Panc1 (cell line): ENCODE results near the gene STRADA. TPM values are rescaled to one million over a fixed set of nuclear protein-coding genes. Genes with fewer than 3 reads are reported as not detected.

Source experiments
- ATAC-seq: fragments of 200-7000 bp; cut with Tn5 transposase; 2 replicates; pipeline ENCODE4 v1.9.1; 2020; ENCODE audit warnings: mild to moderate bottlenecking, moderate library complexity
- BruUV-seq: library from RNA; stranded (reverse); fragments of 400-500 nt; replicated peaks from 2 replicates; lab custom pipeline; 2021; lab: Mats Ljungman, UMichigan
- CTCF ChIA-PET: fragments of 300-600 bp; sonication (Branson Sonifier 250); formaldehyde crosslinking; loops from one replicate; lab custom pipeline; 2022; ENCODE audit warnings: antibody characterized with exemption; lab: Charles Lee
- POLR2A ChIA-PET: fragments of 300-600 bp; sonication (Branson Sonifier 250); formaldehyde crosslinking; loops from one replicate; lab custom pipeline; 2022; ENCODE audit warnings: antibody characterized with exemption; lab: Charles Lee
- DNase-seq: peaks from one replicate; pipeline ENCODE4 v3.0.0-alpha.2; 2010; ENCODE audit warnings: low read depth, low spot score
- H3K27ac ChIP-seq: 2 replicates; pipeline ENCODE4 v1.5.1; 2011; ENCODE audit warnings: mild to moderate bottlenecking, low read length, inconsistent platforms
- H3K27me3 ChIP-seq: fragments of 200-500 bp; sonication (Bioruptor generic); 2 replicates; pipeline ENCODE4 v1.6.0; 2014; ENCODE audit warnings: low read length, inconsistent platforms; ENCODE audit not compliant: control insufficient read depth, insufficient read depth
- H3K36me3 ChIP-seq: fragments of 200-500 bp; sonication (Bioruptor generic); 2 replicates; pipeline ENCODE4 v1.5.1; 2014; ENCODE audit warnings: inconsistent platforms, mild to moderate bottlenecking, low read length, moderate library complexity; ENCODE audit not compliant: control insufficient read depth, insufficient read depth
- H3K4me1 ChIP-seq: 2 replicates; pipeline ENCODE4 v1.5.1; 2011; ENCODE audit warnings: inconsistent platforms, mild to moderate bottlenecking, low read length, moderate library complexity; ENCODE audit not compliant: control insufficient read depth, insufficient read depth
- H3K4me3 ChIP-seq, 2 experiments: 2 replicates each; pipeline ENCODE4 v1.5.1; 2011 to 2012; ENCODE audit warnings: low read depth in 2 of 2, low read length in 2 of 2, mild to moderate bottlenecking in 2 of 2, inconsistent platforms in 1 of 2, moderate library complexity in 1 of 2
- H3K9me3 ChIP-seq: fragments of 200-500 bp; sonication (Bioruptor generic); 2 replicates; pipeline ENCODE4 v1.5.1; 2014; ENCODE audit warnings: low read depth, mild to moderate bottlenecking, inconsistent platforms, low read length, moderate library complexity; ENCODE audit not compliant: control insufficient read depth, insufficient read depth
- POLR2AphosphoS5 ChIP-seq: IDR thresholded peaks from 2 replicates; pipeline ENCODE4 v1.6.1; 2012; ENCODE audit warnings: mild to moderate bottlenecking, low read depth, low read length, moderate library complexity
- SIN3A ChIP-seq: IDR thresholded peaks from 2 replicates; pipeline ENCODE4 v1.6.1; 2012; ENCODE audit warnings: low read depth, mild to moderate bottlenecking, low read length, moderate library complexity, borderline replicate concordance; ENCODE audit not compliant: insufficient read depth
- TCF7L2 ChIP-seq: IDR thresholded peaks from 2 replicates; pipeline ENCODE4 v1.6.1; 2011; ENCODE audit warnings: mild to moderate bottlenecking, low read depth, low read length, inconsistent platforms
- in situ Hi-C: cut with HindIII; loops from 2 replicates; pipeline ENCODE4 v1.10.0; 2016; ENCODE audit warnings: low sequenced_read_pairs, low pct_unique_long_range_greater_than_20kb
- intact Hi-C: fragments of 100-400 bp; cut with micrococcal nuclease; formaldehyde crosslinking; loops from one replicate; pipeline ENCODE4 v1.10.0; 2022; ENCODE audit not compliant: unreplicated experiment
- total RNA-seq: library from RNA; stranded (reverse); gene quantifications from one replicate; pipeline ENCODE4 v1.2.1, GENCODE V29; 2021; ENCODE audit not compliant: unreplicated experiment
- TF ChIP-seq, protein P1 (sequence below), 2 experiments: IDR thresholded peaks; 2 replicates each; pipeline ENCODE4 v1.6.1; 2011 to 2012; ENCODE audit warnings: low read depth in 2 of 2, control low read depth in 1 of 2, low read length in 1 of 2, mild to moderate bottlenecking in 1 of 2, moderate library complexity in 1 of 2; ENCODE audit not compliant: insufficient read depth in 1 of 2
- TF ChIP-seq, protein P2 (sequence below): fragments of 450-650 bp; IDR thresholded peaks from 2 replicates; pipeline ENCODE4 v1.5.1; 2017; ENCODE audit warnings: mild to moderate bottlenecking

The STRADA gene
- total RNA-seq, 1 experiment from 2014 or later, result 26.0 TPM

GRCh38 chr17:63693411-63694113 is 48.0 kb downstream of the STRADA start:
- DNase-seq (no peak), ATAC-seq (no peak)
- Histone ChIP-seq H3K9me3 (no peaks in the 10 kb centered on the region), H3K4me3 (no peak overlapping the region), H3K4me1 (no peaks in the 10 kb centered on the region; the same call in 1 of the 2 replicates), H3K27me3 (no peaks in the 10 kb centered on the region), H3K27ac (no peak overlapping the region), H3K36me3 (no peaks in the 10 kb centered on the region)
- ChIA-PET POLR2A (no interaction called here), CTCF (no interaction called here)
- in situ Hi-C loops, result no loop called here
- no TSS peak for BruUV-seq
- intact Hi-C loops, result no loop called here
- TF ChIP-seq SIN3A, result no peak
- TF ChIP-seq, protein P1, sequence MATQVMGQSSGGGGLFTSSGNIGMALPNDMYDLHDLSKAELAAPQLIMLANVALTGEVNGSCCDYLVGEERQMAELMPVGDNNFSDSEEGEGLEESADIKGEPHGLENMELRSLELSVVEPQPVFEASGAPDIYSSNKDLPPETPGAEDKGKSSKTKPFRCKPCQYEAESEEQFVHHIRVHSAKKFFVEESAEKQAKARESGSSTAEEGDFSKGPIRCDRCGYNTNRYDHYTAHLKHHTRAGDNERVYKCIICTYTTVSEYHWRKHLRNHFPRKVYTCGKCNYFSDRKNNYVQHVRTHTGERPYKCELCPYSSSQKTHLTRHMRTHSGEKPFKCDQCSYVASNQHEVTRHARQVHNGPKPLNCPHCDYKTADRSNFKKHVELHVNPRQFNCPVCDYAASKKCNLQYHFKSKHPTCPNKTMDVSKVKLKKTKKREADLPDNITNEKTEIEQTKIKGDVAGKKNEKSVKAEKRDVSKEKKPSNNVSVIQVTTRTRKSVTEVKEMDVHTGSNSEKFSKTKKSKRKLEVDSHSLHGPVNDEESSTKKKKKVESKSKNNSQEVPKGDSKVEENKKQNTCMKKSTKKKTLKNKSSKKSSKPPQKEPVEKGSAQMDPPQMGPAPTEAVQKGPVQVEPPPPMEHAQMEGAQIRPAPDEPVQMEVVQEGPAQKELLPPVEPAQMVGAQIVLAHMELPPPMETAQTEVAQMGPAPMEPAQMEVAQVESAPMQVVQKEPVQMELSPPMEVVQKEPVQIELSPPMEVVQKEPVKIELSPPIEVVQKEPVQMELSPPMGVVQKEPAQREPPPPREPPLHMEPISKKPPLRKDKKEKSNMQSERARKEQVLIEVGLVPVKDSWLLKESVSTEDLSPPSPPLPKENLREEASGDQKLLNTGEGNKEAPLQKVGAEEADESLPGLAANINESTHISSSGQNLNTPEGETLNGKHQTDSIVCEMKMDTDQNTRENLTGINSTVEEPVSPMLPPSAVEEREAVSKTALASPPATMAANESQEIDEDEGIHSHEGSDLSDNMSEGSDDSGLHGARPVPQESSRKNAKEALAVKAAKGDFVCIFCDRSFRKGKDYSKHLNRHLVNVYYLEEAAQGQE (IDR thresholded peaks at IDR 0.05; ENCODE audit: insufficient read depth in 1 of 2, low read depth in 2 of 2, low read length in 1 of 2), result no peak
- TF ChIP-seq, protein P2, sequence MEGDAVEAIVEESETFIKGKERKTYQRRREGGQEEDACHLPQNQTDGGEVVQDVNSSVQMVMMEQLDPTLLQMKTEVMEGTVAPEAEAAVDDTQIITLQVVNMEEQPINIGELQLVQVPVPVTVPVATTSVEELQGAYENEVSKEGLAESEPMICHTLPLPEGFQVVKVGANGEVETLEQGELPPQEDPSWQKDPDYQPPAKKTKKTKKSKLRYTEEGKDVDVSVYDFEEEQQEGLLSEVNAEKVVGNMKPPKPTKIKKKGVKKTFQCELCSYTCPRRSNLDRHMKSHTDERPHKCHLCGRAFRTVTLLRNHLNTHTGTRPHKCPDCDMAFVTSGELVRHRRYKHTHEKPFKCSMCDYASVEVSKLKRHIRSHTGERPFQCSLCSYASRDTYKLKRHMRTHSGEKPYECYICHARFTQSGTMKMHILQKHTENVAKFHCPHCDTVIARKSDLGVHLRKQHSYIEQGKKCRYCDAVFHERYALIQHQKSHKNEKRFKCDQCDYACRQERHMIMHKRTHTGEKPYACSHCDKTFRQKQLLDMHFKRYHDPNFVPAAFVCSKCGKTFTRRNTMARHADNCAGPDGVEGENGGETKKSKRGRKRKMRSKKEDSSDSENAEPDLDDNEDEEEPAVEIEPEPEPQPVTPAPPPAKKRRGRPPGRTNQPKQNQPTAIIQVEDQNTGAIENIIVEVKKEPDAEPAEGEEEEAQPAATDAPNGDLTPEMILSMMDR, result no peak
- TF ChIP-seq POLR2AphosphoS5, result no peak
- TF ChIP-seq TCF7L2, result no peak

- H3K36me3 ChIP-seq, result no peaks in the 10 kb centered on the region
- no peaks in the 10 kb centered on the region for H3K27me3 ChIP-seq
- H3K4me3 ChIP-seq, result no peak overlapping the region
- no peak for TF ChIP-seq POLR2AphosphoS5
- TF ChIP-seq SIN3A, result no peak
- TF ChIP-seq, protein P1 (IDR thresholded peaks at IDR 0.05; ENCODE audit: insufficient read depth in 1 of 2, low read depth in 2 of 2, low read length in 1 of 2), result no peak
- TF ChIP-seq TCF7L2, result no peak
- TF ChIP-seq, protein P2, result no peak
- no peaks in the 10 kb centered on the region; the same call in 1 of the 2 replicates for H3K4me1 ChIP-seq
- intact Hi-C loops, result no loop called here
- CTCF ChIA-PET, result no interaction called here
- POLR2A ChIA-PET, result no interaction called here
- ATAC-seq (no peak), DNase-seq (no peak)
- no peaks in the 10 kb centered on the region for H3K9me3 ChIP-seq
- no TSS peak for BruUV-seq
- H3K27ac ChIP-seq, result no peak overlapping the region
- in situ Hi-C loops, result no loop called here
Observed at GRCh38 chr17:63692195-63692816, 49.3 kb downstream of the STRADA start.
